Endothelial cell of umbilical vein (primary cell): ENCODE data around the gene PIGZ. TPM values are rescaled to one million over a fixed set of nuclear protein-coding genes. Genes with fewer than 3 reads are reported as not detected.

ENCODE experiments used
- BruUV-seq: library from RNA; stranded (reverse); fragments of 400-500 nt; replicated peaks from 2 replicates; lab custom pipeline; 2021; lab: Mats Ljungman, UMichigan
- CTCF ChIA-PET: fragments of 300-600, 350-600 bp; sonication (Branson Sonifier 250); formaldehyde crosslinking; loops from one replicate; lab custom pipeline; 2021; ENCODE audit warnings: antibody characterized with exemption, inconsistent platforms; lab: Charles Lee
- POLR2A ChIA-PET: fragments of 300-600, 350-600 bp; sonication (Branson Sonifier 250); formaldehyde crosslinking; loops from one replicate; lab custom pipeline; 2021; ENCODE audit warnings: antibody characterized with exemption, inconsistent platforms; lab: Charles Lee
- DNase-seq: peaks from one replicate; pipeline ENCODE4 v3.0.0-alpha.2; 2011; ENCODE audit warnings: low read depth, low spot score
- FAIRE-seq: peaks from 2 replicates; lab custom pipeline; 2011; peaks lifted over from hg19 to GRCh38; lab: Jason Lieb, UNC
- H2AFZ ChIP-seq: 2 replicates; pipeline ENCODE4 v1.6.0; 2012; ENCODE audit warnings: low read depth, low read length, control low read depth, inconsistent platforms
- H3K27ac ChIP-seq: 2 replicates; pipeline ENCODE4 v1.5.1; 2011; ENCODE audit warnings: low read depth, mild to moderate bottlenecking, control low read depth, low read length, moderate library complexity; ENCODE audit not compliant: insufficient read depth
- H3K27me3 ChIP-seq, 2 experiments: 2 replicates each; pipeline versions ENCODE4 v1.6.0 to v1.6.1; 2011; ENCODE audit warnings: low read length in 2 of 2, mixed read lengths in 1 of 2; ENCODE audit not compliant: control insufficient read depth in 2 of 2, insufficient read depth in 2 of 2
- H3K36me3 ChIP-seq, 2 experiments: 2 replicates in 1 of 2; 3 replicates in 1 of 2; pipeline ENCODE4 v1.5.1; 2011; ENCODE audit warnings: low read length in 2 of 2, mild to moderate bottlenecking in 1 of 2, moderate library complexity in 1 of 2; ENCODE audit not compliant: control insufficient read depth in 2 of 2, insufficient read depth in 2 of 2; ENCODE audit errors: extremely low read depth in 1 of 2
- H3K4me1 ChIP-seq: 3 replicates; pipeline ENCODE4 v1.5.1; 2011; ENCODE audit warnings: mild to moderate bottlenecking, low read length; ENCODE audit not compliant: control insufficient read depth, insufficient read depth; ENCODE audit errors: extremely low read depth
- H3K4me2 ChIP-seq: 2 replicates; pipeline ENCODE4 v1.6.1; 2011; ENCODE audit warnings: low read length, control low read depth, mixed read lengths; ENCODE audit not compliant: insufficient read depth
- H3K4me3 ChIP-seq, 3 experiments: fragments of 200-600 bp in 1 of 3; sonication (generic), shearing (Covaris generic) in 1 of 3; replicated peaks in 1 of 3; 2 replicates each; pipeline ENCODE4 v1.5.1; 2011 to 2016; ENCODE audit warnings: control low read depth in 3 of 3, low read length in 3 of 3, mild to moderate bottlenecking in 2 of 3, inconsistent platforms in 1 of 3, low read depth in 1 of 3, moderate library complexity in 1 of 3; ENCODE audit not compliant: insufficient read depth in 1 of 3
- H3K79me2 ChIP-seq: 2 replicates; pipeline ENCODE4 v1.6.0; 2012; ENCODE audit warnings: low read length, inconsistent platforms; ENCODE audit not compliant: control insufficient read depth, insufficient read depth
- H3K9ac ChIP-seq: replicated peaks from 2 replicates; pipeline ENCODE3; 2011; ENCODE audit warnings: low read length, control low read depth; ENCODE audit not compliant: insufficient read depth; ENCODE audit errors: extremely low read depth
- H3K9me1 ChIP-seq: replicated peaks from 3 replicates; pipeline ENCODE4 v1.6.0; 2011; ENCODE audit warnings: mild to moderate bottlenecking, low read length; ENCODE audit not compliant: control insufficient read depth, insufficient read depth; ENCODE audit errors: extremely low read depth
- H3K9me3 ChIP-seq: replicated peaks from 2 replicates; pipeline ENCODE4 v1.5.1; 2012; ENCODE audit warnings: low read length, inconsistent platforms; ENCODE audit not compliant: control insufficient read depth, insufficient read depth
- H4K20me1 ChIP-seq: replicated peaks from 2 replicates; pipeline ENCODE3; 2011; ENCODE audit warnings: mild to moderate bottlenecking, low read length; ENCODE audit not compliant: control insufficient read depth, insufficient read depth; ENCODE audit errors: extremely low read depth
- CTCF ChIP-seq, 2 donors: IDR thresholded peaks; 1 replicate in 1 of 2; 2 replicates in 1 of 2; pipeline ENCODE4 v1.5.1; 2011; ENCODE audit warnings: low read length in 2 of 2, mild to moderate bottlenecking in 2 of 2, moderate library complexity in 2 of 2, control low read depth in 1 of 2, inconsistent platforms in 1 of 2, low read depth in 1 of 2; ENCODE audit not compliant: insufficient read depth in 1 of 2; ENCODE audit errors: extremely low read depth in 1 of 2
- EZH2 ChIP-seq: IDR thresholded peaks from 2 replicates; pipeline ENCODE4 v1.6.1; 2012; ENCODE audit warnings: borderline replicate concordance, low read depth, mild to moderate bottlenecking, moderate library complexity, low read length, inconsistent platforms; ENCODE audit not compliant: severe bottlenecking
- FOS ChIP-seq: IDR thresholded peaks from 2 replicates; pipeline ENCODE4 v1.6.1; 2011; ENCODE audit warnings: mild to moderate bottlenecking, low read length, moderate library complexity, borderline replicate concordance; ENCODE audit not compliant: insufficient read depth
- JUN ChIP-seq: IDR thresholded peaks from 2 replicates; pipeline ENCODE4 v1.6.1; 2011; ENCODE audit warnings: borderline replicate concordance, low read depth; ENCODE audit not compliant: insufficient read length, insufficient read depth
- MYC ChIP-seq: IDR thresholded peaks from one replicate; pipeline ENCODE4 v1.6.1; 2011; ENCODE audit warnings: mild to moderate bottlenecking, low read depth, low read length
- POLR2A ChIP-seq: IDR thresholded peaks from 2 replicates; pipeline ENCODE4 v1.6.1; 2012; ENCODE audit warnings: low read depth, mild to moderate bottlenecking, control low read depth, low read length
- dilution Hi-C: fragments of 300-500 bp; cut with MboI; formaldehyde crosslinking; loops from one replicate; pipeline ENCODE4 v1.15.0; 2019; ENCODE audit warnings: low sequenced_read_pairs; ENCODE audit not compliant: extremely low pct_ligation_motif_present
- intact Hi-C: fragments of 100-400 bp; cut with micrococcal nuclease; formaldehyde crosslinking; loops from one replicate; pipeline ENCODE4 v1.10.0; 2022
- polyA plus RNA-seq, 4 experiments: library from polyadenylated mRNA; depleted of rRNA in 3 of 4; stranded (reverse) in 3 of 4; unstranded in 1 of 4; fragments of >200 nt; gene quantifications; 2 replicates each; pipeline versions ENCODE4 v1.2.1 to v1.2.3, GENCODE V29; 2011 to 2012; ENCODE audit warnings: missing spikeins in 1 of 4
- total RNA-seq: library from RNA; stranded (reverse); gene quantifications from 2 replicates; pipeline ENCODE4 v1.2.3, GENCODE V29; 2021
- TF ChIP-seq, protein P1 (sequence below): IDR thresholded peaks from 2 replicates; pipeline ENCODE4 v1.6.1; 2011; ENCODE audit not compliant: insufficient read depth, insufficient read length

Gene PIGZ
- total and polyA plus RNA-seq, 2 donors (not counting 3 experiments of a cell fraction or from before 2014, with no cell fraction given): 6.0 to 6.5 TPM

- TF ChIP-seq, protein P1, sequence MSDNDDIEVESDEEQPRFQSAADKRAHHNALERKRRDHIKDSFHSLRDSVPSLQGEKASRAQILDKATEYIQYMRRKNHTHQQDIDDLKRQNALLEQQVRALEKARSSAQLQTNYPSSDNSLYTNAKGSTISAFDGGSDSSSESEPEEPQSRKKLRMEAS: no peak
- TF ChIP-seq POLR2A (no peak), JUN (no peak), MYC (no peak), EZH2 (no peak), CTCF (IDR thresholded peaks at IDR 0.05; ENCODE audit: extremely low read depth in 1 of 2, insufficient read depth in 1 of 2, low read depth in 1 of 2, low read length in 2 of 2) (no peak), FOS (no peak)
- no peak overlapping the region for H3K4me2 ChIP-seq
- H3K4me1 ChIP-seq: no peaks in the 10 kb centered on the region
- H3K79me2 ChIP-seq: no peaks in the 10 kb centered on the region
- ChIA-PET CTCF (interaction anchor here (1.0 to 1.1 kb wide), 3 partner anchors 16 to 197 kb away, joined by 3 read pairs; no protein-coding TSS in a partner anchor), POLR2A (no interaction called here)
- no peak overlapping the region for H3K27ac ChIP-seq
- no peaks in the 10 kb centered on the region for H3K36me3 ChIP-seq
- dilution Hi-C loops: no loop called here
- intact Hi-C loops: no loop called here
- no TSS peak for BruUV-seq
- no peak overlapping the region for H3K4me3 ChIP-seq
- H3K9me3 ChIP-seq: no peaks in the 10 kb centered on the region
- no peak overlapping the region for H2AFZ ChIP-seq
- FAIRE-seq: no peak
- peaks cover 6 to 24% of the 10 kb centered on the region in 2 experiments for H3K27me3 ChIP-seq
- no peaks in the 10 kb centered on the region for H4K20me1 ChIP-seq
- H3K9ac ChIP-seq: no peak overlapping the region
- no peak for DNase-seq
- H3K9me1 ChIP-seq: no peaks in the 10 kb centered on the region
Observed at GRCh38 chr3:196985954-196986885, 17.6 kb upstream of the PIGZ start.
